DOHH2 (cell line): ENCODE results near the gene HOXC9.

Experiments used
- CTCF ChIP-seq: fragments of 200-600 bp; sonication (generic); IDR thresholded peaks from one replicate; pipeline ENCODE4 v1.5.1; 2014; ENCODE audit warnings: antibody characterized with exemption, mild to moderate bottlenecking, low read depth, low read length; ENCODE audit not compliant: poor library complexity, severe bottlenecking
- EZH2phosphoT487 ChIP-seq: fragments of 200-600 bp; sonication (generic); IDR thresholded peaks from 2 replicates; pipeline ENCODE4 v1.6.1; 2017; ENCODE audit warnings: borderline replicate concordance, mild to moderate bottlenecking, antibody characterized with exemption, low read length, moderate library complexity, mixed read lengths

- TF ChIP-seq CTCF (no peak), EZH2phosphoT487 (no peak)
Measured at GRCh38 chr12:53952871-53953734, 46.9 kb upstream of the HOXC9 start.
